GM12878 (cell line): ENCODE results near the gene ATP1A3. TPM values are rescaled to one million over a fixed set of nuclear protein-coding genes. Genes with fewer than 3 reads are reported as not detected.

Source experiments
- ATAC-seq: fragments of 200-7000 bp; cut with Tn5 transposase; 3 replicates; pipeline ENCODE4 v1.9.1; 2020; ENCODE audit warnings: mild to moderate bottlenecking, moderate library complexity
- BruUV-seq: library from RNA; stranded (reverse); fragments of 400-500 nt; replicated peaks from 2 replicates; lab custom pipeline; 2021; lab: Mats Ljungman, UMichigan
- CTCF ChIA-PET: fragments of 300-600 bp; sonication (Branson Sonifier 250); formaldehyde crosslinking; extraction: SDS; loops from one replicate; lab custom pipeline; 2021; ENCODE audit warnings: inconsistent platforms; lab: Yijun Ruan, JAX
- POLR2A ChIA-PET: fragments of 350-600 bp; formaldehyde crosslinking; extraction: SDS; loops from one replicate; lab custom pipeline; 2021; ENCODE audit warnings: inconsistent platforms; lab: Charles Lee
- RAD21 ChIA-PET: fragments of 300-600 bp; sonication (Branson Sonifier 250); formaldehyde crosslinking; loops from one replicate; lab custom pipeline; 2023; ENCODE audit warnings: antibody characterized with exemption; ENCODE audit not compliant: unreplicated experiment; lab: Charles Lee
- SMC1A ChIA-PET: fragments of 300-600 bp; sonication (Branson Sonifier 250); formaldehyde crosslinking; loops from one replicate; lab custom pipeline; 2023; ENCODE audit not compliant: unreplicated experiment, uncharacterized antibody; lab: Charles Lee
- DNase-seq: peaks from one replicate; pipeline ENCODE4 v3.0.0-alpha.2; 2011; ENCODE audit warnings: low read depth, low spot score
- FAIRE-seq: peaks from 3 replicates; lab custom pipeline; 2011; peaks lifted over from hg19 to GRCh38; lab: Jason Lieb, UNC
- H2AFZ ChIP-seq: 2 replicates; pipeline ENCODE4 v1.6.0; 2011; ENCODE audit warnings: low read depth, low read length, control low read depth; ENCODE audit not compliant: control insufficient read depth
- H3K27ac ChIP-seq: 2 replicates; pipeline ENCODE4 v1.5.1; 2011; ENCODE audit warnings: control low read depth; ENCODE audit not compliant: control insufficient read depth, insufficient read depth
- H3K27me3 ChIP-seq, 2 experiments: replicated peaks in 1 of 2; 2 replicates each; pipeline versions ENCODE4 v1.6.0 to v1.6.1; 2011; ENCODE audit warnings: low read length in 1 of 2; ENCODE audit not compliant: control insufficient read depth in 2 of 2, insufficient read depth in 2 of 2
- H3K36me3 ChIP-seq, 2 experiments: 2 replicates each; pipeline ENCODE4 v1.5.1; 2011; ENCODE audit warnings: low read length in 1 of 2; ENCODE audit not compliant: control insufficient read depth in 2 of 2, insufficient read depth in 2 of 2
- H3K4me1 ChIP-seq: 2 replicates; pipeline ENCODE4 v1.6.1; 2011; ENCODE audit warnings: mild to moderate bottlenecking, low read length, moderate library complexity, mixed read lengths; ENCODE audit not compliant: control insufficient read depth, insufficient read depth
- H3K4me2 ChIP-seq: 2 replicates; pipeline ENCODE4 v1.6.0; 2011; ENCODE audit warnings: control low read depth; ENCODE audit not compliant: control insufficient read depth, insufficient read depth
- H3K4me3 ChIP-seq: fragments of 200-600 bp; sonication (generic); 2 replicates; pipeline ENCODE4 v1.5.1; 2016
- H3K79me2 ChIP-seq: 2 replicates; pipeline ENCODE4 v1.6.0; 2011; ENCODE audit warnings: low read length; ENCODE audit not compliant: control insufficient read depth, insufficient read depth
- H3K9ac ChIP-seq: 2 replicates; pipeline ENCODE4 v1.8.0; 2011; ENCODE audit warnings: low read length, control low read depth, mixed read lengths; ENCODE audit not compliant: control insufficient read depth, insufficient read depth
- H3K9me3 ChIP-seq: replicated peaks from 3 replicates; pipeline ENCODE4 v1.5.1; 2011; ENCODE audit warnings: mild to moderate bottlenecking, low read length; ENCODE audit not compliant: control insufficient read depth, insufficient read depth
- H4K20me1 ChIP-seq: 2 replicates; pipeline ENCODE4 v1.6.0; 2011; ENCODE audit not compliant: control insufficient read depth, insufficient read depth
- BHLHE40 ChIP-seq, 2 experiments: fragments of 450-650 bp in 1 of 2; IDR thresholded peaks; 2 replicates each; pipeline ENCODE4 v1.6.1; 2011 to 2017; ENCODE audit warnings: low read depth in 2 of 2, borderline replicate concordance in 1 of 2, improper control_type of control experiment in 1 of 2, low read length in 1 of 2, mild to moderate bottlenecking in 1 of 2
- CREB1 ChIP-seq: IDR thresholded peaks from 2 replicates; pipeline ENCODE4 v1.6.1; 2012; ENCODE audit warnings: low read depth, mild to moderate bottlenecking, inconsistent platforms
- FOXK2 ChIP-seq: fragments of 450-650 bp; IDR thresholded peaks from 2 replicates; pipeline ENCODE4 v1.6.1; 2017; ENCODE audit warnings: mild to moderate bottlenecking, moderate library complexity
- GABPA ChIP-seq: IDR thresholded peaks from 2 replicates; pipeline ENCODE4 v1.6.1; 2014; ENCODE audit warnings: antibody characterized with exemption, low read depth, mild to moderate bottlenecking, inconsistent platforms
- JUND ChIP-seq: IDR thresholded peaks from 2 replicates; pipeline ENCODE4 v1.6.1; 2012; ENCODE audit warnings: low read depth, mild to moderate bottlenecking, low read length, improper control_type of control experiment, moderate library complexity
- NR2F1 ChIP-seq: fragments of 450-650 bp; conservative IDR thresholded peaks from 2 replicates; pipeline ENCODE4 v1.6.1; 2017; ENCODE audit warnings: mild to moderate bottlenecking
- RAD21 ChIP-seq: IDR thresholded peaks from 2 replicates; pipeline ENCODE4 v1.6.1; 2011; ENCODE audit warnings: mild to moderate bottlenecking, low read depth, low read length, moderate library complexity; ENCODE audit not compliant: insufficient read depth
- RELA ChIP-seq: fragments of 450-650 bp; IDR thresholded peaks from 2 replicates; pipeline ENCODE4 v1.8.0; 2014; ENCODE audit warnings: borderline replicate concordance; ENCODE audit not compliant: partially characterized antibody
- RFX5 ChIP-seq: IDR thresholded peaks from 2 replicates; pipeline ENCODE4 v1.6.1; 2011; ENCODE audit warnings: low read depth, low read length, improper control_type of control experiment
- SMC3 ChIP-seq: IDR thresholded peaks from 2 replicates; pipeline ENCODE4 v1.6.1; 2011; ENCODE audit warnings: low read length, improper control_type of control experiment, borderline replicate concordance
- STAT3 ChIP-seq: IDR thresholded peaks from 2 replicates; pipeline ENCODE4 v1.6.1; 2011; ENCODE audit warnings: low read depth, low read length, improper control_type of control experiment
- TCF3 ChIP-seq: IDR thresholded peaks from 2 replicates; pipeline ENCODE4 v1.6.1; 2012; ENCODE audit warnings: low read depth, mild to moderate bottlenecking, low read length, borderline replicate concordance; ENCODE audit not compliant: insufficient read depth
- ZNF687 ChIP-seq: fragments of 450-650 bp; IDR thresholded peaks from 2 replicates; pipeline ENCODE4 v1.6.1; 2017; ENCODE audit warnings: mild to moderate bottlenecking, moderate library complexity
- WGBS: methylation state at CpG from one replicate; pipeline ENCODE4 v1.1.6; 2016; ENCODE audit warnings: low lambda C conversion rate; ENCODE audit not compliant: insufficient replicate concordance, insufficient coverage; ENCODE audit errors: missing lambda C conversion rate; 5-methylcytosine and 5-hydroxymethylcytosine counted together
- in situ Hi-C: fragments of 300-500 bp; cut with MboI; formaldehyde crosslinking; loops from 9 replicates; pipeline ENCODE4 v1.14.3; 2018; ENCODE audit warnings: mixed read lengths
- intact Hi-C: fragments of 100-400 bp; cut with micrococcal nuclease; formaldehyde crosslinking; loops from one replicate; pipeline ENCODE4 v1.14.2; 2022; ENCODE audit not compliant: unreplicated experiment
- polyA plus RNA-seq, 11 experiments: library from polyadenylated mRNA; depleted of rRNA in 4 of 11; unstranded in 6 of 11; stranded (reverse) in 5 of 11; fragments of >200 nt; fragmentation: Nextera tagmentation in 4 of 11; fragmentation: Illumina TruSeq in 1 of 11; extraction: Ambion mirVana in 4 of 11; extraction: Trizol in 1 of 11; gene quantifications; 1 replicate in 1 of 11; 2 replicates in 10 of 11; pipeline versions ENCODE4 v1.2.1 to v1.2.3, GENCODE V29; 2011 to 2016; ENCODE audit warnings: inconsistent platforms in 2 of 11, missing spikeins in 2 of 11, low read depth in 1 of 11
- total RNA-seq, 4 experiments: library from RNA; depleted of rRNA in 3 of 4; stranded (reverse); fragments of >200 nt in 3 of 4; fragmentation: Illumina TruSeq in 1 of 4; extraction: Trizol in 1 of 4; gene quantifications; 2 replicates each; pipeline versions ENCODE4 v1.2.1 to v1.2.3, GENCODE V29; 2013 to 2021

ATP1A3 gene
- total and polyA plus RNA-seq, 10 of the 15 experiments (the other 5 are each of a cell fraction or from before 2014, with no cell fraction given) = 0.17 to 0.86 (median 0.32) TPM; not detected in 2

DNA sequence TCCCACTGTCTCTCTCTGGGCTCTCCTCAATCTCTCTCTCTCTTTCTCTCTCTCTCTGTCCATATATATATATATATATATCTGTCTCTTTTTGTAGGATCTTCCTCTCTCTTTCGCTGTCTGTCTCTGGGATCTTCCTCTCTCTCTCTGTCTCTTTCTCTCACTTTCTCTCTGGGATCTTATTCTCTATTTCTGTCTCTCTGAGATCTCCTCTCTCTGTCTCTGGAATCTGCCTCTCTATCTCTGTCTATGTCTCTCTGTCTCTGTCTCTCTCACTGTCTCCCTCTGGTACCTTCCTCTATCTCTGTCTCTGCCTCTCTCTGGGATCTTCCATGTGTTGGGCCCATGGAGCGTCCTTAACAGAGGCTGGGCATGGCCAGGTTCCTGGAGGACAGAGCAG, 3.4 kb downstream of the ATP1A3 start:
- in situ Hi-C loops (no loop called here), intact Hi-C loops (no loop called here)
- no TSS peak for BruUV-seq
- H3K27me3 ChIP-seq = peaks cover 0 to 1% of the 10 kb centered on the region in 2 experiments; a peak in 2 of 4 replicates
- ChIA-PET RAD21 (no interaction called here), CTCF (no interaction called here), SMC1A (no interaction called here), POLR2A (no interaction called here)
- H3K4me1 ChIP-seq = peaks cover 3% of the 10 kb centered on the region
- TF ChIP-seq JUND (no peak), NR2F1 (no peak), RELA (no peak), BHLHE40 (IDR thresholded peaks at IDR 0.05; ENCODE audit: borderline replicate concordance in 1 of 2, low read depth in 2 of 2, low read length in 1 of 2) (no peak), SMC3 (no peak), RAD21 (no peak), CREB1 (no peak)
- no peak overlapping the region for H2AFZ ChIP-seq
- H4K20me1 ChIP-seq = no peaks in the 10 kb centered on the region
- H3K9me3 ChIP-seq = no peaks in the 10 kb centered on the region
- H3K27ac ChIP-seq = no peak overlapping the region
- FAIRE-seq (no peak), DNase-seq (no peak), ATAC-seq (no peak)
- 47% methylated on average over 2 of the region's 2 CpGs for WGBS
- no peak overlapping the region for H3K9ac ChIP-seq
- H3K36me3 ChIP-seq = no peaks in the 10 kb centered on the region
- no peaks in the 10 kb centered on the region for H3K79me2 ChIP-seq
- no peak overlapping the region for H3K4me2 ChIP-seq
- no peak overlapping the region for H3K4me3 ChIP-seq

GRCh38 chr19:41990028-41990427, 4.0 kb downstream of the ATP1A3 start:
- H3K79me2 ChIP-seq = no peaks in the 10 kb centered on the region
- ChIA-PET RAD21 (no interaction called here), SMC1A (no interaction called here), POLR2A (no interaction called here), CTCF (no interaction called here)
- intact Hi-C loops = no loop called here
- no peaks in the 10 kb centered on the region for H3K36me3 ChIP-seq
- no peak overlapping the region for H3K9ac ChIP-seq
- no peak for ATAC-seq
- FAIRE-seq = no peak
- H3K4me2 ChIP-seq = no peak overlapping the region
- H3K27me3 ChIP-seq = peaks cover 0 to 1% of the 10 kb centered on the region in 2 experiments; a peak in 2 of 4 replicates
- H3K9me3 ChIP-seq = no peaks in the 10 kb centered on the region
- no peak overlapping the region for H3K4me3 ChIP-seq
- no peak overlapping the region for H3K27ac ChIP-seq
- no peak overlapping the region for H2AFZ ChIP-seq
- DNase-seq = no peak
- H3K4me1 ChIP-seq = peaks cover 3% of the 10 kb centered on the region
- WGBS = 35% methylated on average over 4 of the region's 4 CpGs
- BruUV-seq = no TSS peak
- H4K20me1 ChIP-seq = no peaks in the 10 kb centered on the region
- in situ Hi-C loops = no loop called here
- TF ChIP-seq TCF3 = no peak
- TF ChIP-seq ZNF687 = no peak
- no peak for TF ChIP-seq STAT3
- TF ChIP-seq FOXK2 = no peak
- no peak for TF ChIP-seq RFX5
- no peak for TF ChIP-seq GABPA
